Measurements from ENCODE around the gene RAB32.

The RAB32 gene

GRCh38 chr6:146582857-146583256 is 39.2 kb downstream of the RAB32 start:
- TF ChIP-seq, protein P1, sequence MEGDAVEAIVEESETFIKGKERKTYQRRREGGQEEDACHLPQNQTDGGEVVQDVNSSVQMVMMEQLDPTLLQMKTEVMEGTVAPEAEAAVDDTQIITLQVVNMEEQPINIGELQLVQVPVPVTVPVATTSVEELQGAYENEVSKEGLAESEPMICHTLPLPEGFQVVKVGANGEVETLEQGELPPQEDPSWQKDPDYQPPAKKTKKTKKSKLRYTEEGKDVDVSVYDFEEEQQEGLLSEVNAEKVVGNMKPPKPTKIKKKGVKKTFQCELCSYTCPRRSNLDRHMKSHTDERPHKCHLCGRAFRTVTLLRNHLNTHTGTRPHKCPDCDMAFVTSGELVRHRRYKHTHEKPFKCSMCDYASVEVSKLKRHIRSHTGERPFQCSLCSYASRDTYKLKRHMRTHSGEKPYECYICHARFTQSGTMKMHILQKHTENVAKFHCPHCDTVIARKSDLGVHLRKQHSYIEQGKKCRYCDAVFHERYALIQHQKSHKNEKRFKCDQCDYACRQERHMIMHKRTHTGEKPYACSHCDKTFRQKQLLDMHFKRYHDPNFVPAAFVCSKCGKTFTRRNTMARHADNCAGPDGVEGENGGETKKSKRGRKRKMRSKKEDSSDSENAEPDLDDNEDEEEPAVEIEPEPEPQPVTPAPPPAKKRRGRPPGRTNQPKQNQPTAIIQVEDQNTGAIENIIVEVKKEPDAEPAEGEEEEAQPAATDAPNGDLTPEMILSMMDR (IDR thresholded peaks at IDR 0.05; ENCODE audit: insufficient read depth, missing control alignments), result no peak
- FAIRE-seq (no peak), DNase-seq (ENCODE audit: insufficient read length, low spot score) (no peak)

- no peak for DNase-seq (ENCODE audit: insufficient read length, low spot score)
- TF ChIP-seq, protein P1 (IDR thresholded peaks at IDR 0.05; ENCODE audit: insufficient read depth, missing control alignments), result no peak
- no peak for FAIRE-seq
Measured at GRCh38 chr6:146583966-146584365, 40.3 kb downstream of the RAB32 start.

DNA sequence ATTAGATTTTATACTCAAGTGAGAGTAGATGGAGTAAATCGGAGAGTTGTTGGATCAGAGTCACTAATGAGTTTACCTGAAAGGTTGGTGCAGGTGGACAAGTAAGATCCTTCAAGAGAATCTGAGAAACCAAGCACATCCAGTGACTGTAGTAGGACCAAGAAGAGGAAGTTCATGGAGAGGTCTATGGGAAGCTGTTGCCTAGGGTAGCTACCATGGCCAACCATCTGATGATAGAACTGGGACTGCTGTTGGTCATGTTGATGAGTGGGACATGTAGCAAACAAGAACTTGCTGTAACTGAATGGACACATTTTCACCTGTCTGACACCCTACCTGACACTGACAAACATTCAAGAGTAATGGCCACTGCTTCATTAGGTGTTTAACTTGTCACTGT is 43.8 kb downstream of the RAB32 start:
- FAIRE-seq (no peak), DNase-seq (ENCODE audit: insufficient read length, low spot score) (no peak)
- TF ChIP-seq, protein P1 (IDR thresholded peaks at IDR 0.05; ENCODE audit: insufficient read depth, missing control alignments), result no peak

GRCh38 chr6:146590492-146590891 is 46.9 kb downstream of the RAB32 start:
- no peak for DNase-seq (ENCODE audit: insufficient read length, low spot score)
- TF ChIP-seq, protein P1 (IDR thresholded peaks at IDR 0.05; ENCODE audit: insufficient read depth, missing control alignments), result no peak

DNA sequence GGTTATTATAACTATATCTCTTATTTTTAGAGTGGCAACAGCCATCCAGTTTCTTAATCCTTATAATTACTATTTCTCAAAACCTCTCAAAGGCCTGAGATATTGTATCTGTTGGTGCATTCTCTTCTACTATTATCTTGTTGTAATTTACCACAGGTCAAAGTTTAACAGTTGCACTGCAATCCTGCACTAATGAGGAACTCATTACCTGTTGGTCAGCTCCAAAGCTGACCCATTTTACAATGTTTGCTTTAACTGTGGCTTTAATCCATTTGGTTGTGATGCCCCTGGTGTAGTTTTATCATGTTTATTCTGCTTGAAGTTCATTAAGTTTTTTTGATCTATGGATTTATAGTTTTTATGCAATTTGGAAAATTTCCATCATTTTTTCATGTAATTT is 48.8 kb downstream of the RAB32 start:
- TF ChIP-seq, protein P1 (IDR thresholded peaks at IDR 0.05; ENCODE audit: insufficient read depth, missing control alignments), result no peak
- no peak for FAIRE-seq
- DNase-seq (ENCODE audit: insufficient read length, low spot score), result no peak

More at GRCh38 chr6:146590492-146590891, 46.9 kb downstream of the RAB32 start:
- FAIRE-seq, result no peak

GRCh38 chr6:146593986-146594385 is 50.4 kb downstream of the RAB32 start:
- DNase-seq (ENCODE audit: insufficient read length, low spot score) (no peak), FAIRE-seq (no peak)
- TF ChIP-seq, protein P1 (IDR thresholded peaks at IDR 0.05; ENCODE audit: insufficient read depth, missing control alignments), result no peak

- no peak for DNase-seq (ENCODE audit: insufficient read length, low spot score)
Measured at GRCh38 chr6:146594495-146594894, 50.9 kb downstream of the RAB32 start.

More at GRCh38 chr6:146594495-146594894, 50.9 kb downstream of the RAB32 start:
- no peak for FAIRE-seq
- TF ChIP-seq, protein P1 (IDR thresholded peaks at IDR 0.05; ENCODE audit: insufficient read depth, missing control alignments), result no peak

Data from D721Med (cell line).